HG03521 (cell line): ENCODE data around the gene RPL18A.
"Not testable (repeated sequence)": the region's sequence is repeated elsewhere in the genome, so short reads cannot be mapped to it uniquely, and the experiment has no call there.

Experiments
- ATAC-seq: cut with Tn5 transposase; IDR thresholded peaks from one replicate; pipeline ENCODE4 v1.9.1; 2021; ENCODE audit warnings: mild to moderate bottlenecking, moderate library complexity; ENCODE audit not compliant: unreplicated experiment

RPL18A gene

DNA sequence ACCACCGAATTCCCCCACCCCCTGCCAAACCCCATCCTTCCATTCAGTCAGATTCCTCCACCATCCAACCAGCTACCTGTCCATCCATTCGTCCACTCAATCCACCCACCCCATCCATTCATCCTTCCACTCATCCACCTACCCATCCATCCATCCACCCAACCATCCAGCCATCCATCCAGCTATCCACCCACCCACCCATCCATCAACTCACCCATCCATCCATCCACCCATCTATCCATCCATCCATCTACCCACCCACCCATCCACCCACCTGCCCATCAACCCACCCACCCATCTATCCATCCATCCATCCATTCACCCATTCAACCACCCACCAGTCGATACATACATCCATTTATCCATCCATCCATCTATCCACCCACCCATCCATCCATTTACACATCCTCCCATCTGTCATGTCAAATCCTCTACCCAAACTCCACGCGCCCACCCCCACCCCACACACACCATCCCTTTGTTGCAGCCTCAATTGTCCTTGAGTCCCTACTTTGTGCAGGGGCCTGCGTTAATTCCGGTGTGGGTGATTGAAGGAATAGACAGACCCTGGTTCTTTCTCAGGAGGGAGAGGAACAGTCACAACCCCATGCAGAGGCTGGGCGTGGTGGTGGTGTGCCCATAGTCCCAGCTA, 6.7 kb downstream of the RPL18A start:
- ATAC-seq, result no peak

DNA sequence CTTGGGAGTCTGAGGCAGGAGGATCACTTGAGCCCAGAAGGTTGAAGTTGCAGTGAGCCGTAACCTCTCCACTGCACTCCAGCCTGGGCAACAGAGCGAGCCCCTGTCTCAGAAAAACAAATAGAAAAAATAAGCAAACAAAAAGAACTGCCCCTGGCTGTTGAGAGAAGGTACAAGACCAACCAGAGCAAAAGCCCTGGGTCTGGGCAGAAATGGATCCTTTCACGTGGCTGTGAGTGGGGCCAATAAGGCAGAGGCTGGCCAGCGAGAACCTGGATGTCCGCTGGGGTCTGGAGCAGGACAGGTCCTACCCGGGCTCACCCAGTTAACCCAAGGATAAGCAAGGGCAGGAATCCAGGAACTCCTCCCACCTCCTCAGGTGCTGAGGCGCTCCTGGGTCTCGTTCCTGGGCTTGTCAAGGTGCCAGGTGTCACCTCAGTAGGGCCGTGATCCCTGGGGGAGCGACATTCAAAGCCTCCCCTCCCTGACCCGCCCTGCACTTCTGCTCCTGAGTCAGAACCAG, 7.3 kb downstream of the RPL18A start:
- ATAC-seq, result no peak

DNA sequence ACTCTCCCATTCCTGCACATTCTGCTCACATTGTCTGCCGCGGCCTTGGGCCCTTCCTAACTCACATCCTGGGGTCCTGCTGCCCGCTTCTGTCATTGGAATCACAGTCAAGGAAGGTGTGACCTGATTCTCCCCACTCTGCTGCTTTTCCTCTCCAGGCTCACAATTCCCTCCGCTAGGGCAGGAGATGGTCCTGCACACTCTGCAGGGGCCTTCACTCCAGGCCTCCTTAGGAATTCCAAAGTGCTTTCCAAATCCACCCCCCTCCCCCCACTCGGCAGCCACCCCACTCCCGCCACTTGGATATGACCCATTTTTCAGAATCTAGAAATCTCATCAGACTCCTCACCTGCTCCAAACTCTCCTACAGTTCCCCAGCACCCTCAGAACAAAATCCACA, 9.0 kb downstream of the RPL18A start:
- no peak for ATAC-seq

DNA sequence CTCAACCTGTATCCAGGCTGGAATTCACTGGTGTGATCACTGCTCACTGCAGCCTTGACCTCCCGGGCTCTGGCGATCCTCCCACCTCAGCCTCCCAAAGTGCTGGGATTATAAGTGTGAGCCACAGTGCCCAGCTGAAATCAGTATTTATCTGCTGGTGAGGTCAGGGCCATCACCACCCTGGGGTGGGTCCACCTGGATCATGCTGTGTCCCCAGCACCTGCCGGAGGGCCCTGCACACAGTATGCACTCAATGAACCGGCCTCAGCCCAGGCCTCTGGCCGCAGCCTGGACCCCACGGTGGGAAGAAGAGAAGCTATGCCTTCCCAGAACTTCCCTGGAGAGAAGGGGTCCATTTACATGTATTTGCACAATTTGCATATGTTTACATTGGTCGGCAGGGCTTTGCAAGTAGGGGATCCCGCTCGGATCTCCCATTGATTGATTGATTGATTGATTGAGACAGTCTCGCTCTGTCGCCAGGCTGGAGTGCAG, 9.5 kb downstream of the RPL18A start:
- ATAC-seq, result no peak

DNA sequence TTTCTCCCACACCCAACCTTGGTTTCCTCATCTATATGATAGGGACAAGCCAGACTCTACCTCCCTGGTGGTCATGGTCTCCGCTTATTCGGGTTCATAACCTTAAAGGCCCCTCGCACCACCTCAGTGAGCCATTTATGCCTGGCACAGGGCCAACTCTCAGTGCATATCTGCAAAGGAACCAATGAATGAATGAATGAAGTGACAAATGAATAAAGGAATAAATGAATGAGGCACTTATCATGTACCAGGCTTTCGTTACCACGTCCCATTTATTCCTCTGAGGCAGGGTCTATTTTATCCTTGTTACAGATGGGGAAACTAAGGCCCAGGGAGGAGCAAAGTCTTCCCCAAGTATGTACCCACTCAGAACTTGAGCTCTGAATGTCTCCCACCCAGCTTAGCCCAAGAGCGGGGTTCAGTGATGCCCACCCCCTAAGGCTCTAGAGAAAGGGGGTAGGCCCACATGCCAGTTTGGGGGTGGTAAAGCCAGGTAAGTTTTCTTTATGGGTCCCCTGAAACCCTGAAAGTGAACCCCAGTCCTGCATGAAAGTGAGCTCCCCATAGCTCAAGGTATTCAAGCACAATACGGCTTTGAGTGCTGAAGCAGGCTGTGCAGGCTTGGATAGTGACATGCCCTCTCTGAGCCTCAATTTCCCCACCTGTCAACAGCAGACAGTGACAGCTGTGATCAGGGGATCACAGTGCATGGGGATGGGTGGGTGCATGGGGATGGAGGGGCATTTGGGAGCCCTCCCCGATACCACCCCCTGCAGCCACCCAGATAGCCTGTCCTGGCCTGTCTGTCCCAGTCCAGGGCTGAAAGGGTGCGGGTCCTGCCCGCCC, 11.5 kb downstream of the RPL18A start:
- no peak for ATAC-seq

DNA sequence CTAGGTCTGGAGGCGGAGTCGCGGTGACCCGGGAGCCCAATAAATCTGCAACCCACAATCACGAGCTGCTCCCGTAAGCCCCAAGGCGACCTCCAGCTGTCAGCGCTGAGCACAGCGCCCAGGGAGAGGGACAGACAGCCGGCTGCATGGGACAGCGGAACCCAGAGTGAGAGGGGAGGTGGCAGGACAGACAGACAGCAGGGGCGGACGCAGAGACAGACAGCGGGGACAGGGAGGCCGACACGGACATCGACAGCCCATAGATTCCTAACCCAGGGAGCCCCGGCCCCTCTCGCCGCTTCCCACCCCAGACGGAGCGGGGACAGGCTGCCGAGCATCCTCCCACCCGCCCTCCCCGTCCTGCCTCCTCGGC, 12.2 kb downstream of the RPL18A start, which contains the start of gene SLC5A5:
Gene SLC5A5 (plus strand): TSS at position 68 of the 373 bp plus-strand sequence. CDS start 375 bp downstream, outside the sequence.
- ATAC-seq, result no peak

DNA sequence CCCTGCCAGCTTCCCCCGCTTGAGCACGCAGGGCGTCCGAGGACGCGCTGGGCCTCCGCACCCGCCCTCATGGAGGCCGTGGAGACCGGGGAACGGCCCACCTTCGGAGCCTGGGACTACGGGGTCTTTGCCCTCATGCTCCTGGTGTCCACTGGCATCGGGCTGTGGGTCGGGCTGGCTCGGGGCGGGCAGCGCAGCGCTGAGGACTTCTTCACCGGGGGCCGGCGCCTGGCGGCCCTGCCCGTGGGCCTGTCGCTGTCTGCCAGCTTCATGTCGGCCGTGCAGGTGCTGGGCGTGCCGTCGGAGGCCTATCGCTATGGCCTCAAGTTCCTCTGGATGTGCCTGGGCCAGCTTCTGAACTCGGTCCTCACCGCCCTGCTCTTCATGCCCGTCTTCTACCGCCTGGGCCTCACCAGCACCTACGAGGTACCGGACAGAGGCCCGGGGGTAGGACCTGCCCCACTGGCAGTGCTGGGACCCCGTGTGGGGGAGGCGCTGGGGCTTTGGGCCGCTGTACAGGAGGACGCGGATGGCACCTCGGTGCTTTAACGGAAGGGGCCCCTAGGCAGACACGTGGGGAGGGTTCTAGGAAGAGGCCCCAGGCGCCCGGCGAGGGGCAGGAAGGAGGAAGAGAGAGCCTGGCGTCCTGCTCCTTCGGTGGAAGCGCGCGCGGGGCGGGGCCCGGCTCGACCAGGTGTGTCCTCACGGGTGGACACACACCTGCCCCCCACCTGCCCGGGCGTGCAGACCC, 12.7 kb downstream of the RPL18A start:
- no peak for ATAC-seq

DNA sequence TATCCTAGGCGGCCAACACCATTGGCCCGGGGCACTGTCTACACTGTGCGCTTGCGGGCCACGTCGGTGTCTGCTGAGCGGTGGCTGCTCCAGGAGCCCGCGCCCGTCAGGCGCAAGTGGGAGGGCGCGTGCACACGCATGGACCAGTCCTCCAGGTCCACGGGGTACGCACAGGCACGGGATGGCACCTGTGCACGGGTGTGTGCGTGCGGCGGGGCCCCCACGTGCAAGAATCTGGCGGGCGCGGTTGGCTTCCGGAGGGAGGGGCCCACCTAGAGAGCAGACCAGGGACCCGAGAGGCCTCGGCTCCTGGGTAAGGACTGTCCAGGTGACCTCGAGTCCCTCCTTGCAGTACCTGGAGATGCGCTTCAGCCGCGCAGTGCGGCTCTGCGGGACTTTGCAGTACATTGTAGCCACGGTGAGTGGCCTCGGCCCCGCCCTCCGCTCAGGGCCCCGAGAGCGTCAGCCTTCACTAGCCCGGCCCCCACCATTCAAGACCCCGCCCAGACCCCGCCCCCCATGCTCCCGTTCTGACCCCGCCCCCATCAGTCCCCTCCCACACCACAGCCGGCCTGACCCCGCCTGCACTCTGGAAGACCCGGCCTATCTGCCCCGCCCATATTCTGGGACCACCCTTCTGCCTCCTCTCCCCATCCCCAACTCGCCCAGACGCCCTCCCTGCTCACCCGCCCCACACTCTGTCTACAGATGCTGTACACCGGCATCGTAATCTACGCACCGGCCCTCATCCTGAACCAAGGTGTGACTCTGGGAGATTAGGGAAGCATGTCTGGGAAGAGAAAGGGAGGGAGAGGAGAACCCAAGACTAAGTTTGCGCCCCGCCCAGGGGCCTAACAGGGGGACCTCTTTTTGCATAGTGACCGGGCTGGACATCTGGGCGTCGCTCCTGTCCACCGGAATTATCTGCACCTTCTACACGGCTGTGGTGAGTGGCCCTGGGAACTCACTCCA, 14.4 kb downstream of the RPL18A start:
- ATAC-seq, result no peak

DNA sequence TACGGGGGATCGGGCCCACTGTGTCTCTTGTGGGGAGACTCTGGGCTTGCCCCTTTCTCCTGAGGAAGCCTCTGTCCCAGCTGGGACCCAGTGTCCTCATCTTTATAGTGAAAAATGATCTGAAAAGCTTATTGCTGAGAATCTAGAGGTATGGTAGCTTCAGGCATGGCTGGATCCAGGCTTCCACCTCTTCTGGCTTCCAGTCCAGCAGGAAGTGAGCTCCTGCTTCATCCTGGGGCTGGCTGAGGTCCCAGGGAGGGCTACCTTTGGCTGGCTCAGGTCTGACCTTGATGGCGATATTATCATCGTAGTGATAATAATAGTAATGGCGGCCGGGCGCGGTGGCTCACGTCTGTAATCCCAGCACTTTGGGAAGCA, 15.0 kb downstream of the RPL18A start:
- ATAC-seq, result no peak

DNA sequence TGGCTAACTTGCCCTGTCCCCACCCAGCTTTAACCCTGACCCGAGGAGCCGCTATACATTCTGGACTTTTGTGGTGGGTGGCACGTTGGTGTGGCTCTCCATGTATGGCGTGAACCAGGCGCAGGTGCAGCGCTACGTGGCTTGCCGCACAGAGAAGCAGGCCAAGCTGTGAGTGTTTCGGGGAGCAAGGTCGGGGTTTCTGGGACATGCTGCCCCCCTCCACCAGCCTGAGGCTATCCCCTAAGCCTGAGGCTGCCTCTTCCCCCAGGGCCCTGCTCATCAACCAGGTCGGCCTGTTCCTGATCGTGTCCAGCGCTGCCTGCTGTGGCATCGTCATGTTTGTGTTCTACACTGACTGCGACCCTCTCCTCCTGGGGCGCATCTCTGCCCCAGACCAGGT, 18.0 kb downstream of the RPL18A start:
- ATAC-seq, result no peak

DNA sequence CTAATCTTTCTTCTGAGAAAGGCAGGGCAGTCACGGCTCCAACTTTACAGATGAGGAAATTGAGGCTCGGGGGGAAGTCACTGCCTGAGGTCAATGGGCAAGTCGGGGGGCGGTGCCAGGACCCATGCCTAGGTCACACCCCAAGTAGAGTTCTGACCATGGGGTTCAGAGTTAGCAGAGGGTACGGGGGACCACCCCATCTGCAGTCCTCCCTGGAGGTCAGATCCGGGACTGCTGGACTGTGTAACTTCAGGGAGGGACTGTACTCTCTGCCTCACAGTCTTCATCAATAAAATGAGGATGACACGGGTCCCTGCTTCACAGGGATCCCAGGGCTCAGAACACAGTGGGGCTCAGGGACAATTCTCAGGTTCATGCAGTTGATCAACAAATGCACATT, 19.8 kb downstream of the RPL18A start:
- no peak for ATAC-seq

DNA sequence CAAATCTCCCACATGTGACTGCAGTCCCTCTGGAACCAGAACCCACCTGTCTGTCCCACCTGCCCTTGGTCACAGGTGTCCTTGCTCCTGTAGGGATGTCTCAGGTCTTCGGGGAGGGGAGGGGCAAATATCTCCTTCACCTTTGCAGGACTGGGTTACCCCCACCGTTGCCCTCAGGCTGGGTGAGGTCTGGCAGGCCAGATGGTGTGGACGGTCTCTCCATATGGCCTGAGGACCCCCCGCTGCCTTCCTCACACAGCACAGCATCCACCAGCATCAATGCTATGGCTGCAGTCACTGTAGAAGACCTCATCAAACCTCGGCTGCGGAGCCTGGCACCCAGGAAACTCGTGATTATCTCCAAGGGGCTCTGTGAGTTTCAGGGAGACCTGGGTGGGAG, 22.0 kb downstream of the RPL18A start:
- ATAC-seq, result no peak

DNA sequence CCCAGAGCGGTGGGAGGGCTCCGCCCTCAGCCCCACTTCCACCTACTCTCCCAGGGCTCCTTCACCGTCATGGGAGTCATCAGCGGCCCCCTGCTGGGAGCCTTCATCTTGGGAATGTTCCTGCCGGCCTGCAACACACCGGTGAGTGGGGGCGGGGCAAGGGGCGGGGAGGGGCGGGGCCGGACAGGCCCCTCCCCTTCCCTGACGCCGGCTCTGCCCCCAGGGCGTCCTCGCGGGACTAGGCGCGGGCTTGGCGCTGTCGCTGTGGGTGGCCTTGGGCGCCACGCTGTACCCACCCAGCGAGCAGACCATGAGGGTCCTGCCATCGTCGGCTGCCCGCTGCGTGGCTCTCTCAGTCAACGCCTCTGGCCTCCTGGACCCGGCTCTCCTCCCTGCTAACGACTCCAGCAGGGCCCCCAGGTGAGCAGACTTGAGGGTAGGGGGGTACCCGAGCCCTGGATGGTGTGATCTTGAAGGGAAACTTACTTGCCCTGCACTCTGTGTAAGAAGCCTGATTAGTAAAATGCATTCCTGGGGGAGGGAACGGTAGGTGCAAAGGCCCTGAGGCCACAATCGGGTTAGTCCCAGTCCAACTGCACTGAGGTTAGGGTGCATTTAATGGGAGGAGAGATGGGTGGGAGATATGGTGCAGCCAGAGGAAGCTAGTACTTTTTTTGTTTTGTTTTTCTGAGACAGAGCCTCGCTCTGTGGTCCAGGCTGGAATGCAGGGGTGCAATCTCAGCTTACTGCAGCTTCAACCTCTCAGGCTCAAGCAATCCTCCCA, 24.1 kb downstream of the RPL18A start:
- ATAC-seq, result no peak

DNA sequence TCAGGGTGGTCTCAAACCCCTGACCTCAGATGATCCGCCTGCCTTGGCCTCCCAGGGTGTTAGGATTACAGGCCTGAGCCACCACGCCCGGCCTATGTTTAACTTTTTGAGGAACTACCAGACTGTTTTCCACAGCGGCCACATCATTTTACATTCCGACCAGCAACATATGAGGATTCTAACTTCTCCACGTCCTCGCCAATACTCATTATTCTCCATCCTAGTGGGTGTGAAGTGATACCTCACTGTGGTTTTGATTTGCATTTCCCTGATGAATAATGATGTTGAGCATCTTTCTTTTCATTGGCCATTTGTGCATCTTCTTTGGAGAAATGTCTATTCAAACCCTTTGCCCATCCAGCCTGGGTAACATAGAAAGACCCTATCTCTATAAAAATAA, 26.8 kb downstream of the RPL18A start:
- ATAC-seq, result no peak

DNA sequence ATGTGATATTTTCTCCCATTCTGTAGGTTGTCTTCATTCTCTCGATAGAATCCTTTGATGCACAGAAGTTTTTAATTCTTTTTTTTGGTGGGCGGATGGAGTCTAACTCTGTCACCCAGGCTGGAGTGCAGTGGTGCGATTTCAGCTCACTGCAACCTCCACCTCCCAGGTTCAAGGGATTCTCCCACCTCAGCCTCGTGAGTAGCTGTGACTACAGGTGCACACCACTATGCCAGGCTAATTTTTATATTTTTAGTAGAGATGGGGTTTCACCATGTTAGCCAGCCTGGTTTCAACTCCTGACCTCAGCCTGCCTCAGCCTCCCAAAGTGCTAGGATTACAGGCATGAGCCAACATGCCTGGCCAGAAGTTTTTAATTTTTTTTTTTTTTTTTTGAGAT, 27.5 kb downstream of the RPL18A start:
- ATAC-seq, result not testable (repeated sequence)

DNA sequence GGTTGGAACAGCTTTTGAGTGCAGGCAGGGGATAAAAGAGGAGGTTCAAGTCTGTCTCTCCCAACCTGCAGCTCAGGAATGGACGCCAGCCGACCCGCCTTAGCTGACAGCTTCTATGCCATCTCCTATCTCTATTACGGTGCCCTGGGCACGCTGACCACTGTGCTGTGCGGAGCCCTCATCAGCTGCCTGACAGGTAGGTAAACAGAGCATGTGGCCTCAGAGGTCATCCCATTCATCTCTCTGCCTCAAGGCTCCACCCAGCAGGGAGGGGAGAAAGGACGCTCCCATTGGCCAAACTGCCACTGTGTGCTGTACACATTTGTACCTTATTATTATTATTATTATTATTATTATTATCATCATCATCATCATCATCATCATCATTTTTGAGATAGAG, 28.6 kb downstream of the RPL18A start:
- ATAC-seq, result no peak

DNA sequence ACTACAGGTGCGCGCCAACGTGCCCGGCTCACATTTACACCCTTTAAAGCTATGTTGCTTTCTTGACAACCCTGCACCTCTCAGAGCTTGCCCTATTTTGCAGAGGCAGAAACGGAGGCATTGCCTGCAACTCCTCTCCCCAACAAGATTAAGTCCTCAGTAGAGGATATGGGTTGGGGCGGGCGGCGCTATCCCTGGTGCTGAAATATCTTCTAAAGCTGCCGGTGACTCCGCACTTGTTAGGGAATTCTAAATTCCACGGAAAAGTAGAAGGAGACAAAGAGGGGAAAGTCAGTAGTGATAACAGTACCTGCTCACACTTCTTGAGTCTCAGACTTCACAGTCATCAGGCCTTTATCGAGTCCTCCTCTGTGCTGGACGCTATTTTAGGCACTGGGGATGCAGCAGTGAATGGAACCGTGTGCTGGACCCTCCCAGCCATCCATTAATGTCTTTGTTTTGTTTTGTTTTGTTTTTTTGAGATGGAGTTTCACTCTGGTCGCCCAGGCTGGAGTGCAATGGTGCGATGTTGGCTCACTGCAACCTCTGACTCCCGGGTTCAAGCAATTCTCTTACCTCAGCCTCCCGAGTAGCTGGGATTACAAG, 30.0 kb downstream of the RPL18A start:
- no peak for ATAC-seq

DNA sequence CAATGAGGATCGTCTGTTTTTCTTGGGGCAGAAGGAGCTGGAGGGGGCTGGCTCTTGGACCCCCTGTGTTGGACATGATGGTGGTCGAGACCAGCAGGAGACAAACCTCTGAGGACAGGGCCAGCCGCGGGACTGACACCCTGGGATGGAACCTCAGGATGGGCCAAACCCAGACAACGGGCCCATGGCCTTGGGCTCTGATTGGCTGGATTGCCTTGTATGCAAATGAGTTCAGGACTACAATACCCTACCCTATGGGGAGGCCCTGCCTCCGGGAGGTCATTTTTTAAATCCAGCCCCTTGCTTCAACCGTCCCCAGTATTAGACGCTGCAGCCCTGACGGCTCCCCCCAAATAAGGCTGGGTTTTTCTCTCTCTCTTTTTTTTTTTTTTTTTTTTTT, 34.1 kb downstream of the RPL18A start:
- ATAC-seq, result no peak

DNA sequence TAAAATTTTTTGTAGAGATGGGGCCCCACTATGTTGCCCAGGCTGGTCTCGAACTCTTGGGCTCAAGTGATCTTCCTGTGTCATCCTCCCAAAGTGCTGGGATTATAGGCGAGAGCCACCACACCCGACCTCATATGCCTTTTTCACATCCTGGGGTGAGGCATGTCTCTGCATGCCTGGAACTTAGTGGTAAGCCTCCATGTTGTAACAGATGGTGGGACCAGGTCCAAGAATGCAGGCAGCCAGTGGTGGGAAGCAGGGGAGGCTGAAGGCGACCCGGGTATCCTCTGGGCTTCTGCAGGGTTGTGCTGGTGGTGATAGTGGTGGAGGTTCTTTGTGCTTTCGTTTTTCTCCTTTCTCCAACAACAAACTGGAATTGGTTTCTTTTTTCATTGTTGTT, 43.0 kb downstream of the RPL18A start:
- ATAC-seq, result no peak
